HG03558 (cell line): ENCODE data around the gene ASTN2.

ENCODE experiments used
- ATAC-seq: cut with Tn5 transposase; IDR thresholded peaks from one replicate; pipeline ENCODE4 v1.9.1; 2021; ENCODE audit warnings: moderate number of reproducible peaks; ENCODE audit not compliant: unreplicated experiment; ENCODE audit errors: extremely low read depth

The ASTN2 gene

DNA sequence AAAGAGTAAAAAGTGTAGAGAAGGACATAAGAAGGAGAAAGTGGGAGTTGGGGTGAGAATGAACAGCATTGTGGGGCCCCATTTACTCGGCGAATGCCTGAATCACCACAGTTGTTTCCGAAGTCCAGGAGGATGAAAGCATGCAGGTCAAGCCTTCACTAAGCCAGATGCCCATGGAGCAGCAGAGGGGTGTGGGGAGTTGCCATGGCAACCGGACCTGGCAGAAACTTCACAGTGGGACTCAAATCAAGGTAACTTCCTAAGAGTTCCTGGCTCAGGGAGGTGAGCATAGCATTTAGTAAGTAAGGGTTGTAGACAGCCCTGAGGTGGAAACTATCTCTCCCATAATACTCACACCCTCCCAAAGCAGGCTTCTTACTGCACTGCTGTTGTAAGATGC lies 370.6 kb downstream of the ASTN2 start:
- ATAC-seq, result no peak

DNA sequence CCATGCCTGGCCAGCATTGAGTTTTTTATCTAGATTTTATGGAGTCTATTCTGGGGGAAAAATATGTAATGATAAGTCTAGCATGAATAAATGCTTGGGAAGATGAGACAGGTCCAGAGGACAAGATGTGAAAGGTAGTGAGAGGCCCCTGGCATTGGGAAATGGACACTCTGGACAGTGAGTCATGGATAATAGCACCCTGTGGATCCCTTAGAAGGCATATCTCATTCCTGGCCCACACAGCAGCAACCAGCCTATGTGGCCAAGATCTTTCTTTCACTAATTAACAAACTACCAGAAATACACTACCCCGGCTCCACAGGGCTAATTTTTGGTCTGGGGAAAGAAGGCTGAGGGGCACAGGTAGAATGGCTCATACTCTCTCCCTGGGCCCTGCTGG lies 371.7 kb downstream of the ASTN2 start:
- ATAC-seq, result no peak

DNA sequence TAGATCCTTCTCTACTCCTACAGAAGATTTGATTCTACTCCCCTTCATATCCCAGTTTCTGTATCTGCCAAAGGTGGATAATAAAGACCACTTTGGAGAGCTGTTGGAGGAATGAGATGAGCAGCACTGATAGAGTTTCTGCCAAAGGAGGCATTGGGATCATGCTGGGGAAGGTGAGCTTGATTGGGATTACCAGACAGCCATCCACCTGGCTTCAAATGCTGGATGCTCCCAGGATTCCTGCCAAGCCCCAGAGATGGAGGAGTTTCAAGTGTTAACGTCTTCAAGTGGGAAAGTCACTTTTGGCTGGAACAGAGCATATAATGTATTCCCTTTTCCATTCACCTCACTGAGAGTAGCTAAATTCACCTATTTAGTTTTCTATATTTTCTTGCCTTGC lies 379.3 kb downstream of the ASTN2 start:
- no peak for ATAC-seq

DNA sequence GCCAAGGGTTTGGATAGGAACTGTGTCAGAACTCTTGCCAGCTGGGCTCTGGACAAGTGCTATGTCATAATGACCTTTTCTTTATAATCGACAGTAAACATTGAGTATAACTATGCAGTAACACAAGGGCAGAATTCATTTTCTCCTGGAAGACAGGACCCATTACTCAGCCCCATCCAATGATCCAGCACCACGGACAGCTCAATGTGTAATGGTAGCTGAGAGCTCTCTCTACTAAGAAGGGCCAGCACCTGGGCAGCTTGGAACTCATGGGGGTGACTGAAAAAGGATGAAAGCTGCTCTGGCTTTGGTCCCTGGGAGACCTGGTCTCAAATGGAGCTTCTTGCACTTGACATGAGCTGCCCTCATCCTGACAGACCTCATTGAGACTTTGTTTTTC lies 380.0 kb downstream of the ASTN2 start:
- ATAC-seq, result no peak

DNA sequence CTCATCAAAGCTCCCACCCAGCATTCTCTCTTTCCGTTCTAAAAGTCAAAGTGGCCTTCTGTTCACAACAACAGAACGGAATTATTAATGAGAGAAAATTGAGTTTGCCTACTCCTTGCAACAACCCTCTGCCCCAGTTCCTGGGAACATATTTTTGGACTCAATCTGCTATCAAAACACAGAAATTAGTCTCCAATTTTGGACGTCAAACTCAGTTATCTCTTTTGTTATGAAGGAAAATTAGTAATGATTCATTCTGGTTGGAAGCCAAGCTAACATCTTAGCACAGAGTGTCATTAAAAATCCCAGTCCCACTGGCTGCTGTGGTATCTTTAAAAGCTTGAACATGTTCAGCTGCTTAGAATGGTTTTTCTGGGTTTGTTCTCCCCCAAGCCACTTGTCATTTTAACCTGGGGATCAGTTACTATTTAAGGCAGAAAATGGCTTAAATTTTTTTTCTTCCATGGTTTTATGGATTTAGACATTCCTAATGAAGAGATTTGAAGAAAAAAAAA lies 384.5 kb downstream of the ASTN2 start:
- ATAC-seq, result no peak

DNA sequence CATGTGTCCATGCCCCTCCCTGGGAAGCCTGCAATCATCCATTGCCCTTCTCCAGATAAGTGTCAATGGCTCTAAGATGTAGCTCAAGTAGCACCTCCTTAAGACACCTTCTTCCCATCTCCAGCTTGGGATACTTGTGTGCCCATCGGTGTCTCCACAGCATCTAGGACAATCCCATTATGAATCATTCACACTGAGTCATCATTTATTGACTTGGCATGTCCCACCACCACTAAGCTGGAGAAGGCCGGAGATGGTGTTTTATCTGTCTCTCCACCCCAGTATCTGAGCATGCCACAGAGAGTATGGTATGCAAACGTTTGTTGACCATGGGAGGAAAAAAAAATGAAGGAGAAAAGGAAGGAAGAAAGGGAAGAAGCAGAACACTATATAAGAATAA lies 385.5 kb downstream of the ASTN2 start:
- ATAC-seq, result no peak

DNA sequence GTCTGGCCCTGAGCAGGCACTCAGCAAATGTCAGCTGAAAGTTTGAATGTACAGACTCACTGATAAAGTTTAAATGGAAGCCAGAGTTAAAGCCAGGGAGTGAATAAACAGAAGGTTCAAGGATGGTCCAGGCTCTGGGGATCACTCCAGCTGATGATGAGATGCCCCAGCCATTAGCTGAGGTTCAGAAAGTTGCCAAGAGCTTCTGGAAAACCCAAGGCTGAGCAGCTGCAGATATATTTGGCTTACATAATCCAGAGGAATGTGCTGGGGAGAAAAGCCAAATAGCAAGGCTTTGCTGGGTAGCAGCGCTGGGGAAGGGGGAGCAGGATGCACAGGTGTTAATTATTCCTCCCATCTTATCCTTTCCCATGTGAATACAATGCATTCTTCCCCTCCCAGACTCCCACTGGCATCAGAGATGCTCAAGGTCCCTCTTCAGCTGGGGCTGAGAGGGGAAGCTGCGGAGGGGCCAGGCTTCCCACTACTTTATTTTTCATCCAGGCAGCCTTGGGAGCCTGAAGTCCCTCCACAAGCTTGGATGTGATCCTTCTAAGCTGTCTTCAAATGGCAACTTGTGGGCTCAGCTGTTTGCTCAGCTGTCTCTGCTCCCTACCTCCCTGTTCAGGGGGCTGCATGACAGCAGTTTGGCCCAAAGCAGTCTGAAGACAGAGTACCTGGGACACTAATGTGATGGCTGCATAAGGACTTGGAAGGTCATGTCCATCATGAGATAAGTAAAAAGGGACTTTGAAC lies 386.6 kb downstream of the ASTN2 start:
- no peak for ATAC-seq

DNA sequence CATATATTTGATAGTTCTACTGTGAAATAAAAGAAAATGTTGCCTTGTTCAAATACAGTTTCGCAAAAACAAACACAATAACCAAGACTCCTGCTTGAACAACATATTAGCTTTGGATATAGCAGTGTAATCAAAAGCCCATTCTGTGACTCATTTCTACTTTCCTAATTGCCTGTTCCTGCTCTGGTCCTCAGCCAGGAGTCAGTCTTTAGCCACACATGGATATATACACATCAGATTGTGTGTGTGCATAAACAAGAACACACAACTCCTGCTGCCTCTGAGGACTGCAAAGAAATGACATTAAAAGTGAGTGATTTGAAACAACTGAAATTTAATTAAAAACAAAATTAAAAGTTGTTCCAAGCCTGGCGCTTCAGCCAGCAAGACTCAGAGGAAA lies 393.0 kb downstream of the ASTN2 start:
- ATAC-seq, result no peak

DNA sequence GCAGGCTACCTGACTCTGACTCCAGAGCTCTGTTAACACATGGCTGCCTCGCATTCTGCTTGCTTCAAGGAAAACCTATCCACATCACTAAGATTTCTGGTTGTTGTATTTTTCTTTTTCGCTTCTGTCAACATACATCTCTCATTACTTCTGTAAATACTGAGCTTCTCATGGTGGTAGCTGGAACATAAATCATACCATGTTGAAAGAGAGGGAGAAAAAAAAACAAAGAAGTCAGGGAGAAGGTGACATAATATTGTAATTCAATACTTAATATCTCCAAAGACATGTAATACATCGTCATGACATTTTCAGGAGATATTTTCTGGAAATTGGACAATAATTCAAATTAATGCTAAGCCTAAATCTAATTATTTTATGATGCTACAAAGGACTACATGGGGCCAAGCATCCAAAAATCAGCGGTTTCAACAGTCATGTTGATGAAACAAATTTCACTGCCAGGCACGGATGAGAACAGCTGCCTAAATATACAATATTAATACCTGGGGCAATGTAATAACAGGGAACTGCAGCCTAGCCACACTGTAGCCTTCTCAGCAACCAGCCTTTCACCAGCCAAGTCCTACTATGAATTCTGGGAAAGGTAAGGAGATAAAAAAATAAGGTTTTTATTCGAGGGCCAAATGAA lies 395.8 kb downstream of the ASTN2 start:
- no peak for ATAC-seq

DNA sequence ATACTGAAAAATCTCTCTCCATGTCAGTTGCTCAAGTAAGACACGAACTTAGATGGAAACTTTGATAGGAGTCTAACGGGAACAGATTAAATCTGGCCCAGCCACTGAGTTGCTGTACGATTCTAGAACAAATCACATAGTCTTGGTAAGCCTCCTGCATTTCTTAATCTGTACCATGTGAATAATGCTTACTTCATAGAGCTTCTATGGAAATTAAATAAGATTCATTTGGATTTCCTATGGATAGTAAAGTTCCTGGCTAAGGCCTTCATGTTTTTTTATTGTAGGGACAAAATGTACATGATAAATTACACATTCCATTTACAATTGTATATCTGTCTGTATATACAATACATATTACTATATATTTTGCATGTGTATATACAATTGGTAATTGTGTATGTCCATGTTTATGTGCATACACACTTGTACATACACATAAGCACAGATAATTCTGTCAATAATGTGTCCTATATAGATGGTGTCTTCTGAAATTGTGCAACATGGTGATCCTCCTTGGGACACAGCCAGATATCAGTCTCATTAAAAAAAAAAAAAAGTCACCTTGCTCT lies 397.4 kb downstream of the ASTN2 start:
- no peak for ATAC-seq

DNA sequence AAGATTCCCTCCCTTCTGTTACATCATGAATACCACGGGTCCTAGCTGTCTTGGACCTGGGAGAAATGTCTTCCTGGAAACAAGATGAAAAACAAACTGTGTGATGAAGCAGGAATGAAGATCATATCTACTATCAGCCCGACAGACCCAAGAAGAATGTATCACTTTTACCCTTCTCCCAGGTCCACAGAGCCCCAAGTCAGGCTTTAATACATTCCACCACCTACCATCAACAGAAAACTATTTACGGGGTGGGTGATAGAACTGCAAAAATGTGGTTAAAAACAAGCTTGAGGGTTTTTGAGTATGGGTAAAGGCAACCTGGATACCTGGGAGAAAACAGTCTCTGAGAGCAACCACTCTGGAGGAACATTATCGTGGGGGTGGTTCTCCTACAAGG lies 400.8 kb downstream of the ASTN2 start:
- ATAC-seq, result no peak

DNA sequence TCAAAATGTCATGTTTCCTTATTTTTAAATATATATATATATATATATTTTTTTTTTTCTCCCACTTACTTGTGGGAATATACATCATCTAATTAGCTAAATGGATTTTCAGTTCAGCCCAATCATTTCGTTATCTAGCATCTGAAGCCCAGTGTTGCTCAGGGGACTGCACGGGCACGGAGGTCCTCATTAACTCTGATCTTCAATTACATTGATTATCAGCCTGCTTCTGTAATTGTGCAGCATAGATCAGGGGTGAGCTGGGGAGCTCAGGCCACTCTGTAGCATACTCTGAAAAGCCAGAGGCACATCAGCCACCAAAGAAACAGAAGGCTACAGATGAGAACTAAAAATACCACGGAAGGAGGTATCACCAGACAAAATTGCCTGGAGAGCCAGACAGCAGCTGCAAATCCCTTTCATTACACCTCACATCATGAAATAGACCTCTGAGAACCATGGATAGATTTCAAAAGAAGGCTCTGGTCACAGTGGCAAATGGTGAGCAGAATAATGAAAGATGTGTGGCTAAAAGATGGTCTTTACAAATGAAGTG lies 401.3 kb downstream of the ASTN2 start:
- no peak for ATAC-seq

DNA sequence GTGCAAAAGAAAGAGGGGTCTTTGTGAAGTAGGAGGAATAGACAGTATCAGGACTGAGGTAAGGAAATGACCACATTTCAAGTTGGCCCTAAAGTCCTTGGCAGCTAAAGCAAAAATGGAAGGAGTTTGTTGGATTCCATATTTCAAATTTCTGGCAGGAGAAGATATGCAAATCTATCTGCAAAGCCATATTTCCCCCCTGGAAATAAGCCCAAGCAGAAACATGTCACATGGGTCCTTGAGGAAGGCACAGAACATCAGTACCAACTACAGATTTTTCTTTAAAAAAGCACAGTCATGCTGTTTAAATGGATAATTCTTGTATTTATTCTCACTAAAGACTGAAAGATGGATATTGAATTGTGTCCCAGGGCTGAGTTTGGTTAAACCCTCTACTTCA lies 404.8 kb downstream of the ASTN2 start:
- no peak for ATAC-seq

DNA sequence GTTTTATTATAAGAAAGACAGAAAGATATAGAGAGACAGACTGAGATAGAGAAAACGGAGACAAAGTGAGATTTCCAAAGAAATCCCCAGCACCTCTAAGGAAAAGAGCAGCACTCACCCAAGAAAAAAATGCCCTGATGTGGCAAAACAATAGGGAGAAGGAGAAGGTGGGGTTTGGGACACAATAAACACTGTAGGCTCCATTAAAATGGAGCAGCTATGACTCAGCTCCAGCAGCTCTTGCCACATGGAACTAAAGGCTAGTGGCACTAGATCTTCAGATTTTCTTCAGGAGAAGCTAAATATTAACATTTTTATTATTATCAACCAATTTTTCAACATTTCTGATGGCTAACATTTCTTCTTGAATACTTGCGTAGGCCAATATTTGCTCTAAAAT lies 406.0 kb downstream of the ASTN2 start:
- no peak for ATAC-seq

DNA sequence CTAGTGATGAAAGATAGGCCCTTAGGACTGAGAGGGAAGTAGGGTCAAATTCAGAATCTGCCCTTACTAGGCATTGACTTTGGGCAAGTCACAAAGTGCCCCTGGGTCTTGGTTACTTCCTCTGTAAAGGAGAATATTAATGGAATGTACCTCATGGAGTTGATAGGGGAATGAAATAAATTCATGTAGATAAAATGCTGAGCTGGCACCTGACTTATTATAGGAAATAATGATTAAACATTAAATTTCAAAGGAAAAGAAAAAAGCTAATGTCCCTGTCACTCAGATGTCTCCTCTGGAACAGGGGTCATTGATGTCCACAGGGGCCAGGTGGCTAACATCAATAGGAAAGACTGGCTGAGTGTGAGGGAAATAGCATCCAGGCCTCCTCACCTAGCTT lies 406.4 kb downstream of the ASTN2 start:
- ATAC-seq, result no peak

DNA sequence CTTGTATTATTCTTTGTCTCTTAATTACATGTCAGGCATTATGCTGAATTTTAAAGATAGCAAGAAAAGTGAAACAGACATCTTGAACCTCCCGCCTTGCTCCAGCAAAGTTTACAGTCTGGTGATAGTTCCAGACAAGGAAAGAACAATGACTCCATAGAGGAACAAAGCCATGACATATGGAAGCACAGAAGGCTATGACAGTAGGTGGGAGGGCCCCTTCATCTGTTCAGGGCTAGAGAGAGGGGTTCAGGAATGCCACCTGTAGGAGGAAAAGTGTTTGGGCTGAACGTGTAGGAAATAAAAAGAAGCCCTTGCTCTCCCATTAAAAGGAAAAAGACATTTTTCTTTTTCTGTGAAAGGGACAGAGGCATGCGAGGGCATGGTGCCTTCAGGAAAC lies 412.2 kb downstream of the ASTN2 start:
- ATAC-seq, result no peak

DNA sequence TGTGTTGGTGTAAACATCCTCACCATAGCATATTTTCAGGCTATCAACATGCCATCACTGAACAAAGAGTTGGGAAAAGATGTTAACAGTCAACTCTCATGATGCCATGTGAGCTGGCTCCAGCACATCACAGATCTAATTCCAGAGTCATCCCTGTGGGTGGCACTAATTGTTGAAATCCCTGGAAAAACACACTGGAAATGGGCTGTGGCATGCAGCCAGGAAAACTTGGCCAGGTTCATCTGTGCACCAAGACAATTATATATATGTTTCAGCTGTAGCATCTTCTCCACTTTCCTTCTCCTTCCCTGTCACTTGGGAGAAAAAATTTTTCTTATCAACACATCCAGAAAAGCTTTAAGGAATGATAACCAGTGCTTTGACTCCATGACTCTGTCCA lies 414.0 kb downstream of the ASTN2 start:
- no peak for ATAC-seq

DNA sequence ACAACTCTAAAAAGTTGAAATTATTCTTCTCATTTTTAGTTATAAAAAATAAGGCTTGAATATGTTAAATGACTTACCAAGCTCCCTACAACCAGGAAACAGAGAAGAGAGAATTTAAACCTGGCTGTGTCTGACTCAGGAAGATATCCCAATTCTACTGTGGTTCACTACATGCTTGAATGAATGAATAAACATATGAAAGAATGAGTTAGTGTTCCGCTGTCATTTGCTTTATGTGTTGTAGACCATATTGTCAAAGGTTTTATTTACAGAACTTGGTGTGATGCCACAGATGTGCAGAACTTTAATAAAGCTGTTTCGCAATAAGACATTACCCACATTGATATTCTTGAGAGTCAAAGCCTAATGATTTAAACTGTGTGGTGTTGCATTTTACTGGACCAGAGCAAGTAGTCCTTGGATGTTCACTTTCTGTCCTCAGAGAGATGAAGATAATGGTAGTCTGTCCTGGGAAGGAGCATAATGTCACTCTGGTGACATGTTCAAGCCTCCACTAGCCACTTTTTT lies 414.6 kb downstream of the ASTN2 start:
- no peak for ATAC-seq

DNA sequence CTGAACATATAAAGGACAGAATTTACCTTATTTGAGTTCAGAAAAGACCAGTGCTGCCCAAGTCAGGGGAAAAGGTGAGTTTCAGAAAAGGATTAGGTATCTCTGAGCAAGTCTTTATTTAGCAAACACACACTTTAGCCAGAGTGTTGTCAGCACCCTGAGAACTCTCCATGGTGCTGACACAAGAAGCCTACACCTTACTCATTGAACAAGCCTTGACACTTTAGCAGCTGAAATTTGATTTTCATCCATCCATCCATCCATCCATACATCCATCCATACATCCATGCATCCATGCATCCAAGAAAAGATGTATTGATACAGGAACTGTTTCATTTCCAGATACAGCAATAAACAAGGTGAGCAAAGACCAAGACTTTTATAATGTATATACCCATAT lies 416.6 kb downstream of the ASTN2 start:
- ATAC-seq, result no peak

DNA sequence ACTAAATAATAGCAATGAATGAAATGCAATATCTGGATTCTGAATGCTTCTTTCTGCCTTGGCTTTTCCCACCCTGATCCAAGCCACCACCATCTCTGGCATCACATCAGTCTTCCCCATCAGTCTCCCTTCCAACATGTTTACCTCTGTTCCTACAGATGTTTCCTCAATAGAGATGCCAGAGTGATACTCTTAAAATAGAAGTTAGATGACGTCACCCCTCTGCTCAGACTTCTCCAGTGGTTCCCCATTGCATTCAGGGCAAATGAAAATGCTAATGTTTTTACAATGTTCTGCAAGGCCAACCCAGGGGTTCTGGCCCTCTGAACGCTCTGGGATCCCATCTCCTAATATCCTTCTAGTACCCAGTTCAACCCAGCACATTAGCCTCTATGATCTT lies 422.0 kb downstream of the ASTN2 start:
- ATAC-seq, result no peak

DNA sequence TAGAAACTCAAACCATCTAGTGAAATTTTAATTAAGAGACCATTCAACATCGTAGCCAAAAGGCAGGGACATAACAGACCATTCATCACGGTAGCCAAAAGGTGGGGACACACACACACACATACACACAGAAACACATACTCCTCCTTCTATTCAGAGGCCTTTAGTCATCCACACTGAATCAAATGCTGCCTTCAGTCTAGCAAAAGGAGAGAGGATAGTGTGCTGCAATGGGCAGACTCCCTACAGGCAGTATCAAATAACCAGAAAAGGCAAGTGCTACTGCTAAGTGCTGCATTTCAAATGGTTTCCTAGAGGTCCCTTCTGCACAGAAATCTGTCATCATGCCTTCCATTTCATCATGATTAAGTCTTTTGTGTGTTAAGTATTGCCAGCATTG lies 423.8 kb downstream of the ASTN2 start:
- no peak for ATAC-seq
